ENCODE data around the gene SH3TC1. TPM values are rescaled to one million over a fixed set of nuclear protein-coding genes. Genes with fewer than 3 reads are reported as not detected.

Gene SH3TC1
- total RNA-seq, 5 donors from 2014 or later (not counting 1 experiment from before 2014, with no cell fraction given): 24.6 to 103 (median 40.3) TPM

DNA sequence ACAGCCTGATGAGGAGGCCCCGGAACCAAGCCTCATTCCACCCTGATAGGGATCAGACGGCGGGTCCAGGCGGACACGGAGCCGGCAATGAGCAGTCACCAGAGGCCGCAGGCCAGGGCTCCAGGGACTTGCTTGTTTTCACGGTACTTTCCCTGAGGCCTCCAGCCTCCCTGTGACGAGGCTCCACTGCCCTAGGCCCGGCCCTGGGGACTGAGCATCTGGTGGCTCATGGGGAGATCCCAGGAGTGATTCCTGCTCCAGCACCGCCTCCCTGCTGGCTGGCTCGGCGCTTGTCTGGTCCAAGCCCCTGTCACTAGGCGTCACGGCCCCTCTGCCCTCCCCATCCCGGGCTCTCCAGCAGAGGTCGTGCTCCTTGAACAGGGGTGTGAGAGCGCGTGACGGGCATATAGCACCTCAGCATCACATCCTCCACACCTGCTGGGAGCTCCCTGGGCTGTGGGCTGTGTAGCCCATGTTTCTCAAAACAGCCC lies 84.6 kb downstream of the SH3TC1 start:
- H3K27ac Mint-ChIP-seq: no peak overlapping the region
- H3K36me3 Mint-ChIP-seq: no peaks in the 10 kb centered on the region
- ATAC-seq (replicated peaks in 1 of 4): no peak
- H3K27me3 Mint-ChIP-seq: no peaks in the 10 kb centered on the region
- no peaks in the 10 kb centered on the region for H3K4me1 Mint-ChIP-seq
- Histone ChIP-seq H3K36me3 (ENCODE audit: control insufficient read depth in 2 of 2, extremely low read depth in 1 of 2, insufficient read depth in 1 of 2, low read length in 1 of 2) (no peaks in the 10 kb centered on the region), H3K4me1 (ENCODE audit: control insufficient read depth in 1 of 2, extremely low read depth in 1 of 2, insufficient read depth in 2 of 2, low read length in 2 of 2) (no peaks in the 10 kb centered on the region), H3K9me3 (no peaks in the 10 kb centered on the region), H3K27ac (ENCODE audit: low read length) (no peak overlapping the region), H3K4me3 (ENCODE audit: control insufficient read depth in 1 of 2, extremely low read depth in 1 of 2, low read length in 1 of 2) (no peak overlapping the region), H3K27me3 (replicated peaks in 1 of 2; ENCODE audit: control insufficient read depth in 2 of 2, extremely low read depth in 1 of 2, insufficient read depth in 2 of 2, low read length in 1 of 2) (peaks cover 0 to 7% of the 10 kb centered on the region in 2 experiments)
- ChIA-PET POLR2A (no interaction called here), CTCF (no interaction called here)
- DNase-seq: no peak
- H3K9me3 Mint-ChIP-seq: no peaks in the 10 kb centered on the region
- no peak overlapping the region for H3K4me3 Mint-ChIP-seq
- 88% methylated on average over 18 of the region's 20 CpGs for WGBS (ENCODE audit: insufficient coverage)

GRCh38 chr4:8284391-8284790 lies 85.3 kb downstream of the SH3TC1 start:
- Histone ChIP-seq H3K36me3 (ENCODE audit: control insufficient read depth in 2 of 2, extremely low read depth in 1 of 2, insufficient read depth in 1 of 2, low read length in 1 of 2) (no peaks in the 10 kb centered on the region), H3K9me3 (no peaks in the 10 kb centered on the region), H3K4me1 (ENCODE audit: control insufficient read depth in 1 of 2, extremely low read depth in 1 of 2, insufficient read depth in 2 of 2, low read length in 2 of 2) (no peaks in the 10 kb centered on the region), H3K27me3 (replicated peaks in 1 of 2; ENCODE audit: control insufficient read depth in 2 of 2, extremely low read depth in 1 of 2, insufficient read depth in 2 of 2, low read length in 1 of 2) (peaks cover 0 to 7% of the 10 kb centered on the region in 2 experiments), H3K27ac (ENCODE audit: low read length) (no peak overlapping the region), H3K4me3 (ENCODE audit: control insufficient read depth in 1 of 2, extremely low read depth in 1 of 2, low read length in 1 of 2) (no peak overlapping the region)
- ChIA-PET POLR2A (no interaction called here), CTCF (no interaction called here)
- H3K4me3 Mint-ChIP-seq: no peak overlapping the region
- DNase-seq: no peak
- H3K9me3 Mint-ChIP-seq: no peaks in the 10 kb centered on the region
- no peak overlapping the region for H3K27ac Mint-ChIP-seq
- WGBS (ENCODE audit: insufficient coverage): 84% methylated on average over 9 of the region's 11 CpGs
- ATAC-seq (replicated peaks in 1 of 4): no peak
- no peaks in the 10 kb centered on the region for H3K27me3 Mint-ChIP-seq
- no peaks in the 10 kb centered on the region for H3K36me3 Mint-ChIP-seq
- H3K4me1 Mint-ChIP-seq: no peaks in the 10 kb centered on the region

DNA sequence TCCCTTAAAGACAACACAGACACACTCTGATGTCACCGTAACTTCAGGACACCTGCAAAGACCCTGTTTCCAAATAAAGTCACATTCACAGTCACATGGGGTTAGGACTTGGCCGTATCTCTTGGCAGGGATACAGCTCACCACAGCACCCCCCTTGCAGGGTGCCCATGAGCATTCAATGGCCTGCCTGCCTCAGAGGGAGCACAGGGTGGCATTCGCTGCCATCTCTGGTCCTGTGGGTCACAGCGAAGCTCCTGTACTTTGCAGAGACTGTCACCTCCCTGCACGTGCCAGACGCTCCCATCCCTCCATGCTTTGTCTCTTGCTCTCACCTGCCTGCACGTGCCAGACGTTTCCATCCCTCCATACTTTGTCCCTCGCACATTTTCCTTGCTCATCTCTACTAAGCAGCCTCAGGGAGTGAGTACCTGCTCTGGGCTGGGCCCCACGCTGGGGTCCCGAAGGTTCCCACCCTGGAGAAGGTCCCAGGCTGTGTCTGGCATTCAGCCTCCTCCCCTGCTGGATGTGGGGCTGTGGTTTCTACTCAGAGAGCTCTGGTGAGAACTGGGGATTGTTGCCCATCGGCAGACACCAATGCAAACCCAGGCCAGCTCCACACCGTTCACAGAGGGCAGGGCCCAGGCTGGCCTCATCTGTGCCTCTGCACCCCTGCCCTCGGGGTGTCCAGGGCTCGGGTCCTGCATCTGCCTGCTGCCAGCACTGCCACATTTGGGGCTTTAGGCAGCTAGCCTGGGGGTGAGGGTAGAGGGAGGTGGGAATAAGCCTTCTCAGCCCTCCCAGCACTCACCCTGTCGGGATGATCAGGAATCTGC lies 86.3 kb downstream of the SH3TC1 start:
- H3K4me1 ChIP-seq (ENCODE audit: control insufficient read depth in 1 of 2, extremely low read depth in 1 of 2, insufficient read depth in 2 of 2, low read length in 2 of 2): no peaks in the 10 kb centered on the region
- Mint-ChIP-seq H3K27ac (no peak overlapping the region), H3K9me3 (no peaks in the 10 kb centered on the region), H3K36me3 (no peaks in the 10 kb centered on the region), H3K4me3 (no peak overlapping the region), H3K4me1 (no peaks in the 10 kb centered on the region), H3K27me3 (no peaks in the 10 kb centered on the region)
- DNase-seq: no peak
- H3K4me3 ChIP-seq (ENCODE audit: control insufficient read depth in 1 of 2, extremely low read depth in 1 of 2, low read length in 1 of 2): no peak overlapping the region
- no peaks in the 10 kb centered on the region for H3K36me3 ChIP-seq (ENCODE audit: control insufficient read depth in 2 of 2, extremely low read depth in 1 of 2, insufficient read depth in 1 of 2, low read length in 1 of 2)
- ATAC-seq (replicated peaks in 1 of 4): peak in 1 of 4 experiments; percentile 14
- ChIA-PET POLR2A (no interaction called here), CTCF (no interaction called here)
- peaks cover 0 to 7% of the 10 kb centered on the region in 2 experiments for H3K27me3 ChIP-seq (replicated peaks in 1 of 2; ENCODE audit: control insufficient read depth in 2 of 2, extremely low read depth in 1 of 2, insufficient read depth in 2 of 2, low read length in 1 of 2)
- 79% methylated on average over 12 of the region's 16 CpGs for WGBS (ENCODE audit: insufficient coverage)
- H3K9me3 ChIP-seq: no peaks in the 10 kb centered on the region
- H3K27ac ChIP-seq (ENCODE audit: low read length): no peak overlapping the region

DNA sequence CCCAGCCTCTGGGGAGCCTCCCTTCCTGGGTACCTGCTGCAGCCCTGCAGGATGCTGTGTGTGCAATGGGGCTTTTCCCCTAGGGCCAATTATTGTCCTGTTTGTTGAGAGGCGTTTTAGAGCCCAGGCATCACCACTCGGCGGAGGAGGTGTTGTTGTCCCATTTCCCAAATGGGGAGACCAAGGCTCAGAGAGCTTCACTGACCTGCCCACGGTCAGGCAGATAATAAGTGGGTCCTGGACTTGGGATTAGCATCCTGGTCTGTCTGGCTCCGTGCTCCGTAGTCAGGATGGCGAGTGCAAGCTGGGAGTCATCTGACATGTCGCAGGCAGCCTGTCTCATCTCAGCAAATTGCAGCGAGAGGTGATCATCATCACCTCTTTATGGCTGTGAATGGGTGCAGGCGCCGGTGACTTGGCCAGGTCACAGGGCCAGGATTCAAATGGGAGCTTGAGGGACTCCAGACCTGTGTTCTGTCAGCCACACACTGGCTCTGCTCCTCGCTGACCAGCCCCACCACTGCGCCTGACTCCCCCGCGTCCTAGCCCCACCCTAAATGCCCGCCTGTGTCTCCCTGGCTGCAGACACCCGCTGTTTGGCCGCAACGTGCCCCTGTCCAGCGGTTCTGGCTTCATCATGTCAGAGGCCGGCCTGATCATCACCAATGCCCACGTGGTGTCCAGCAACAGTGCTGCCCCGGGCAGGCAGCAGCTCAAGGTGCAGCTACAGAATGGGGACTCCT lies 87.1 kb downstream of the SH3TC1 start:
- 84% methylated on average over 23 of the region's 23 CpGs for WGBS (ENCODE audit: insufficient coverage)
- Mint-ChIP-seq H3K9me3 (no peaks in the 10 kb centered on the region), H3K4me3 (no peak overlapping the region), H3K4me1 (no peaks in the 10 kb centered on the region), H3K36me3 (no peaks in the 10 kb centered on the region), H3K27ac (no peak overlapping the region), H3K27me3 (no peaks in the 10 kb centered on the region)
- POLR2A ChIA-PET: no interaction called here
- no peak overlapping the region for H3K27ac ChIP-seq (ENCODE audit: low read length)
- DNase-seq (no peak), ATAC-seq (replicated peaks in 1 of 4) (no peak)
- no peaks in the 10 kb centered on the region for H3K9me3 ChIP-seq
- CTCF ChIA-PET: no interaction called here
- H3K27me3 ChIP-seq (replicated peaks in 1 of 2; ENCODE audit: control insufficient read depth in 2 of 2, extremely low read depth in 1 of 2, insufficient read depth in 2 of 2, low read length in 1 of 2): peaks cover 0 to 7% of the 10 kb centered on the region in 2 experiments
- H3K4me1 ChIP-seq (ENCODE audit: control insufficient read depth in 1 of 2, extremely low read depth in 1 of 2, insufficient read depth in 2 of 2, low read length in 2 of 2): no peaks in the 10 kb centered on the region
- no peaks in the 10 kb centered on the region for H3K36me3 ChIP-seq (ENCODE audit: control insufficient read depth in 2 of 2, extremely low read depth in 1 of 2, insufficient read depth in 1 of 2, low read length in 1 of 2)
- no peak overlapping the region for H3K4me3 ChIP-seq (ENCODE audit: control insufficient read depth in 1 of 2, extremely low read depth in 1 of 2, low read length in 1 of 2)

DNA sequence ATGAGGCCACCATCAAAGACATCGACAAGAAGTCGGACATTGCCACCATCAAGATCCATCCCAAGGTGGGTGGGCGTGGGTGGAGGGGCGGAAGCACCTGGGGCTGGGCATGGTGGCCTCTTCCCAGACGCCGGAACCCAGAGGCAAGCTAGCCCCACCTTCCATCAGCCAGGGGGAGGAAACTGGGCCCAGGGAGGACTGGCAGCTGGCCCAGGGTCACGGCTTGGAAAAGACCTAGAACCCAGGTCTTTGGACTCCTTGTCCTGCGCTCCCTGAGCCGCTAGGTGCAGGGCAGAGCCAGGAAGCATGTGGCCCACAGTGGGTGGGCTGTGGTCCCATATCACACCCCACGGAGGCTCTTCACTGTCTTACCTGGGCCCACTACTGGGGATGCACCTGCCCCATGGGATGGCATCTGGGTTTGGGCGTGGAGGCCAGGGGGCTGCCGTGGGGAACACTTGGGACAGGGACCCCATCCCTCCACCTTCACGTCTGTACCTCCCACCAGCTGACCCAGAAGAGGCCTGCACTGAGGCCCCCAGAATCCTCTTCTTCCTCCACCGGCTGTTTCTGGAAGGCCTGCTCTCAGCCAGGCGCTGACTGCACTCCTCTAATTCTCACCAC lies 87.7 kb downstream of the SH3TC1 start:
- no peaks in the 10 kb centered on the region for H3K36me3 Mint-ChIP-seq
- no peak for ATAC-seq (replicated peaks in 1 of 4)
- no peak overlapping the region for H3K4me3 Mint-ChIP-seq
- no peaks in the 10 kb centered on the region for H3K4me1 Mint-ChIP-seq
- DNase-seq: no peak
- H3K36me3 ChIP-seq (ENCODE audit: control insufficient read depth in 2 of 2, extremely low read depth in 1 of 2, insufficient read depth in 1 of 2, low read length in 1 of 2): no peaks in the 10 kb centered on the region
- peaks cover 0 to 5% of the 10 kb centered on the region in 2 experiments for H3K27me3 ChIP-seq (replicated peaks in 1 of 2; ENCODE audit: control insufficient read depth in 2 of 2, extremely low read depth in 1 of 2, insufficient read depth in 2 of 2, low read length in 1 of 2)
- POLR2A ChIA-PET: no interaction called here
- no peaks in the 10 kb centered on the region for H3K9me3 Mint-ChIP-seq
- H3K9me3 ChIP-seq: no peaks in the 10 kb centered on the region
- no peak overlapping the region for H3K4me3 ChIP-seq (ENCODE audit: control insufficient read depth in 1 of 2, extremely low read depth in 1 of 2, low read length in 1 of 2)
- H3K27ac Mint-ChIP-seq: no peak overlapping the region
- CTCF ChIA-PET: no interaction called here
- no peaks in the 10 kb centered on the region for H3K27me3 Mint-ChIP-seq
- no peak overlapping the region for H3K27ac ChIP-seq (ENCODE audit: low read length)
- 85% methylated on average over 12 of the region's 15 CpGs for WGBS (ENCODE audit: insufficient coverage)
- H3K4me1 ChIP-seq (ENCODE audit: control insufficient read depth in 1 of 2, extremely low read depth in 1 of 2, insufficient read depth in 2 of 2, low read length in 2 of 2): no peaks in the 10 kb centered on the region

DNA sequence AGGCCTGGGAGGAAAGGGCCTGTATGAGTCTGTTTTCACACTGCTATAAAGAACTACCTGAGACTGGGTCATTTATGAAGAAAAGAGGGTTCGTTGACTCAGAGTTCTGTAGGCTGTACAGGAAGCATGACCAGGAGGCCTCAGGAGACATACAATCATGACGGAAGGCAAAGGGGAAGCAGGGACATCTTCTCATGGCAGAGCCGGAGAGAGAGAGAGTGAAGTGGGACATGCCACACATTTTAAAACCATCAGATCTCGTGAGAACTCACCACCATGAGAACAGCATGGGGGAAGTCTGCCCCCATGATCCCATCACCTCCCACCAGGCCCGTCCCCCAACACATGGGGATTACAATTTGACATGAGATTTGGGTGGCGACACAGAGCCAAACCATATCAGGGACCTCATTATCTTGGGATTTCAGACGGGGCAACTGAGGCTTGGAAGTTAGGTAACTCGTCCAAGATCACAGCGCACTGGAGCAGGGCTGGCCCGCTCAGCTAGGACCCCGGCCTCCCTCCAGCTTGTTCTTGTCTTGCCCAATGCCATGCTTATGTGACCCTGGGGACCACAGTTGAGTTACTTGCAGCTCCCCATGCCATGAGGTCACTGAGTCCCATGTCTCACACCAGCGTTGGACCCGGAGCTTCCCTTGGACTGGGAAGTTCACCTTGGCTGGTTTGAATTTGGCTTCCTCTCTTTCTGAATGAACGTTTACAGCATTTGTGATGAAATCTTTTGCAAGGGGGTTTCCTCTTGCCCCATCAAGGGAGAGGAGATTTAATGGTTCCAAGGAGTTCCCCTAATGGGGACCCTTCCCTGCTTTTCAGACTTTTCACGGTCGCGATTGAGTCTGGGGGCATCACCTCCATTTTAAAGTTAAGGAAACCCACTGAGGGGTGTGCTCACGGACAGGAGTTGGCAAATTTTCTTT lies 88.5 kb downstream of the SH3TC1 start:
- CTCF ChIA-PET: no interaction called here
- no peaks in the 10 kb centered on the region for H3K9me3 ChIP-seq
- DNase-seq: no peak
- ATAC-seq (replicated peaks in 1 of 4): no peak
- peaks cover 0 to 5% of the 10 kb centered on the region in 2 experiments for H3K27me3 ChIP-seq (replicated peaks in 1 of 2; ENCODE audit: control insufficient read depth in 2 of 2, extremely low read depth in 1 of 2, insufficient read depth in 2 of 2, low read length in 1 of 2)
- Mint-ChIP-seq H3K4me1 (no peaks in the 10 kb centered on the region), H3K27me3 (no peaks in the 10 kb centered on the region), H3K36me3 (no peaks in the 10 kb centered on the region), H3K4me3 (no peak overlapping the region), H3K27ac (no peak overlapping the region), H3K9me3 (no peaks in the 10 kb centered on the region)
- no peaks in the 10 kb centered on the region for H3K36me3 ChIP-seq (ENCODE audit: control insufficient read depth in 2 of 2, extremely low read depth in 1 of 2, insufficient read depth in 1 of 2, low read length in 1 of 2)
- H3K4me1 ChIP-seq (ENCODE audit: control insufficient read depth in 1 of 2, extremely low read depth in 1 of 2, insufficient read depth in 2 of 2, low read length in 2 of 2): no peaks in the 10 kb centered on the region
- WGBS (ENCODE audit: insufficient coverage): 80% methylated on average over 8 of the region's 18 CpGs
- H3K27ac ChIP-seq (ENCODE audit: low read length): no peak overlapping the region
- H3K4me3 ChIP-seq (ENCODE audit: control insufficient read depth in 1 of 2, extremely low read depth in 1 of 2, low read length in 1 of 2): no peak overlapping the region
- POLR2A ChIA-PET: no interaction called here

Data from T-cell (primary cell).